GM13977 (cell line): ENCODE results near the gene DIAPH2.

ENCODE experiments used
- DNase-seq: peaks from one replicate; pipeline ENCODE4 v3.0.0; 2012; ENCODE audit warnings: low spot score
- CTCF ChIP-seq: IDR thresholded peaks from 2 replicates; pipeline ENCODE4 v1.5.1; 2012; ENCODE audit warnings: mild to moderate bottlenecking, control low read depth; ENCODE audit not compliant: insufficient read depth; ENCODE audit errors: extremely low read depth, missing control alignments
- in situ Hi-C: fragments of 300-500 bp; cut with MboI; formaldehyde crosslinking; loops from one replicate; pipeline ENCODE4 v1.12.0; 2022; ENCODE audit warnings: low sequenced_read_pairs, low pct_unique_long_range_greater_than_20kb, mixed read lengths, inconsistent platforms; ENCODE audit not compliant: unreplicated experiment

DIAPH2 gene

GRCh38 chrX:96684339-96685209, at the start of gene DIAPH2:
TSS of gene DIAPH2 (plus strand) at chrX:96684842.
- TF ChIP-seq CTCF, result no peak
- peak; percentile 53 for DNase-seq
- in situ Hi-C loops, result no loop called here

- in situ Hi-C loops, result no loop called here
- no peak for DNase-seq
- TF ChIP-seq CTCF, result no peak
Observed at GRCh38 chrX:96650023-96650422, 34.6 kb upstream of the DIAPH2 start.

- in situ Hi-C loops, result no loop called here
- TF ChIP-seq CTCF, result no peak
- no peak for DNase-seq
Observed at GRCh38 chrX:96655947-96656623, 28.6 kb upstream of the DIAPH2 start.

- DNase-seq, result no peak
- no peak for TF ChIP-seq CTCF
- in situ Hi-C loops, result no loop called here
Observed at GRCh38 chrX:96682516-96682915, 2.1 kb upstream of the DIAPH2 start.

GRCh38 chrX:96683997-96684338, 674 bp upstream of the DIAPH2 start:
- in situ Hi-C loops, result no loop called here
- no peak for TF ChIP-seq CTCF
- no peak for DNase-seq

GRCh38 chrX:96685210-96686099, 813 bp downstream of the DIAPH2 start:
- DNase-seq, result no peak

More at GRCh38 chrX:96685210-96686099, 813 bp downstream of the DIAPH2 start:
- TF ChIP-seq CTCF, result no peak
- in situ Hi-C loops, result no loop called here
